HG02970 (cell line): ENCODE results near the gene PGRMC2.

ENCODE experiments used
- ATAC-seq: cut with Tn5 transposase; IDR thresholded peaks from one replicate; pipeline ENCODE4 v1.9.1; 2021; ENCODE audit warnings: mild to moderate bottlenecking, moderate library complexity, moderate number of reproducible peaks; ENCODE audit not compliant: unreplicated experiment, low FRiP score

PGRMC2 gene

DNA sequence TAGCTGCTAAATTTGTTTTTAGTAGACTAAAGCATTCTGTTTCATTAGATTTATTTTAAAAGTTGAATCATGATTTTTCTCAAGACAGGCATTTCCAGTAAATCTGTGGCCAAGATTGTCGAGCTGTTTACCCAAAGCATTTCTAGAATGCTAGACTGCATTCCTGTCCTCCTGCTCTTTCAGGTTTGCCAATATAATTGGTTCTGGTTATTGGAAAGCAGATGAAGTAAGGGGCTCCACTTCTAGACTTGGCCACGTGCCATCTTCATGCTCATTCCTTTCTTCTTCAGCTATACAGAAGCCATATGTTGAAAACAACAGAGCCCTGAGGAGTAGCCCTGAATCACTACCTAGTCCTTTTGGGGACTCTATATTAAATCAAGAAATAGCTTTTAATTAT is 62.5 kb downstream of the PGRMC2 start:
- ATAC-seq: no peak

DNA sequence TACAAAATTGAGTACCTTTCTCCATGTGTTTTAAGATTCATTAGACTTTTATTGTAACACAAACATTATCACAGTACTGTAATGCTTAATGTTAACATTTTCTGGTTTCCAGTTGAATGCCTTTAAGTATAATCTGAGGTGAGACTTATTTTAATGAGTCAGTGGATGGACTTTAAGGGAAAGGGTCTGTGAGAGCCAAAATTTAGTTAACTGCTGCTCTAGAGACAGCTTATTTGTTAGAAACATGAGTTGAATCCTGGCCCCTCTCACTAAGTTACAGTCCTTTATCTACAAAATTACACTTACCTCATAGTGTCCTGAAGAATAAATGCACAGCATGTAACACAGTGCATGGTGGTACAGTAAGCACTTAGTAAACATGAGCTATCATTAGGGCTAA is 66.0 kb downstream of the PGRMC2 start:
- ATAC-seq: no peak

DNA sequence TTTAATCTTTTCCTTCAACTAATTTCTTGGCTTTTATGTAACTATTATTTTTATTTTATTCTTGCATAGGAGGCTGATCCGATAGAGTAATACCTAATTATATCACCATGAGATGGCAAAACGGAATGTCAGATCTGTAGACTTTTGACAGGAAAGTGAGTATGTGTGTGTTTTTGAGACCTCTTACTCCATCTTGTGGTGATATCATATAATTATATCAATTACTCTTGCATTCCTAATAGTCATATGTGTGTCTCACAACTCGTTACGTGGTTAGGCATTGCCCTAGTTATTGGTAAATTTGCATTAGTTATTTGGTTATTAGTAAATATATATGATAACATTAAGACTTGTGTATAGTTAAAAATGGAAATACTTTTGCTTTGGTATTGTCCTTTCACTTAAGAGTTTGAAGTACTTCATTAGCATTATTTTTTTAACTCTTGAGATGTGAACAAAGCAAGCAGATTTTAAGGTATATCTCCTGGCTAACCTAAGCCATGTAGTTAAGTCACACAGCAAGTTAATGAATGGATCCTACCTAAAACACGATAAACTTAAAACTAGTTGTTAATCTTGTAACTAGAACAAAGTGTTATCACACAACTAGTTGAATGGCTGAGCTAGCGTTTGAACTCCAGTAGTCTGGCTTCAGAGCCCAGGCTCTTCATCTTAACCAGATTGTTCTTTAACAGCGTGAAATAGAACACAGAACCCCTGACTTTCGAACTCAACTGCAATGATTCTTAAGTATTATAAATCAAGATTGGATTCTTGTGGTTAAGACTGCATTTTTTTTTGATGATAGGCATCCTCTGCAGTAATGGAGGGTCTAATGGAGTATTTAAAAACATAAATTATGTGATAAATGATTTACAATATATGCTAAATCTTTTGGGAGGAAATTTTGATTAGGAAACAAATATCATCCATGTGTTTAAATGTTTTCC is 67.1 kb downstream of the PGRMC2 start:
- ATAC-seq: no peak
